GM18870 (cell line): Measurements from ENCODE around the gene CDH4.

Source experiments
- ATAC-seq: cut with Tn5 transposase; IDR thresholded peaks from one replicate; pipeline ENCODE4 v1.9.1; 2021; ENCODE audit warnings: moderate library complexity; ENCODE audit not compliant: unreplicated experiment

CDH4 gene

GRCh38 chr20:61722146-61722678 lies 470.2 kb downstream of the CDH4 start:
- ATAC-seq = no peak

GRCh38 chr20:61723529-61724257 lies 471.6 kb downstream of the CDH4 start:
- no peak for ATAC-seq

GRCh38 chr20:61724376-61724775 lies 472.3 kb downstream of the CDH4 start:
- ATAC-seq = no peak

GRCh38 chr20:61725145-61725544 lies 473.1 kb downstream of the CDH4 start:
- ATAC-seq = no peak

GRCh38 chr20:61725966-61726365 lies 473.9 kb downstream of the CDH4 start:
- ATAC-seq = no peak

- no peak for ATAC-seq
These were observed 474.9 kb downstream of the CDH4 start for GRCh38 chr20:61726979-61727378.

GRCh38 chr20:61727761-61728160 lies 475.7 kb downstream of the CDH4 start:
- ATAC-seq = no peak

- ATAC-seq = no peak
These were observed 476.3 kb downstream of the CDH4 start for GRCh38 chr20:61728326-61728725.

- no peak for ATAC-seq
These were observed 477.0 kb downstream of the CDH4 start for GRCh38 chr20:61728786-61729770.

- ATAC-seq = no peak
These were observed 478.7 kb downstream of the CDH4 start for GRCh38 chr20:61730631-61731362.

- ATAC-seq = no peak
These were observed 479.5 kb downstream of the CDH4 start for GRCh38 chr20:61731363-61732181.

- no peak for ATAC-seq
These were observed 480.6 kb downstream of the CDH4 start for GRCh38 chr20:61732511-61733210.

- ATAC-seq = no peak
These were observed 481.2 kb downstream of the CDH4 start for GRCh38 chr20:61733216-61733615.

GRCh38 chr20:61733891-61734732 lies 482.1 kb downstream of the CDH4 start:
- ATAC-seq = no peak

- no peak for ATAC-seq
These were observed 482.9 kb downstream of the CDH4 start for GRCh38 chr20:61734733-61735502.

- no peak for ATAC-seq
These were observed 483.4 kb downstream of the CDH4 start for GRCh38 chr20:61735503-61735785.

GRCh38 chr20:61736001-61736635 lies 484.1 kb downstream of the CDH4 start:
- no peak for ATAC-seq
